Smooth muscle cell (in vitro differentiated cells): Measurements from ENCODE around the gene BMPR1B. TPM values are rescaled to one million over a fixed set of nuclear protein-coding genes. Genes with fewer than 3 reads are reported as not detected.

Source experiments
- DNase-seq: peaks from one replicate; lab custom pipeline; 2025; ENCODE audit not compliant: unreplicated experiment; lab: John Stamatoyannopoulos, UW
- H2AFZ ChIP-seq: fragments of 200-600 bp; sonication (generic); 2 replicates; pipeline ENCODE4 v1.6.0; 2016; ENCODE audit warnings: antibody characterized with exemption, low read depth, mild to moderate bottlenecking
- H3F3A ChIP-seq: fragments of 200-600 bp; sonication (generic); 2 replicates; pipeline ENCODE4 v1.6.0; 2017; ENCODE audit warnings: antibody characterized with exemption, low read depth
- H3K27ac ChIP-seq: fragments of 200-600 bp; sonication (generic); 2 replicates; pipeline ENCODE4 v1.5.1; 2016; ENCODE audit warnings: low read depth, mild to moderate bottlenecking
- H3K27me3 ChIP-seq: fragments of 200-600 bp; sonication (generic); 2 replicates; pipeline ENCODE4 v1.6.1; 2016; ENCODE audit warnings: low read depth, mild to moderate bottlenecking
- H3K36me3 ChIP-seq: fragments of 200-600 bp; sonication (generic); 2 replicates; pipeline ENCODE4 v1.5.1; 2016; ENCODE audit warnings: low read depth
- H3K4me1 ChIP-seq: fragments of 200-600 bp; sonication (generic); 2 replicates; pipeline ENCODE4 v1.5.1; 2016; ENCODE audit warnings: low read depth
- H3K4me2 ChIP-seq: fragments of 200-600 bp; sonication (generic); 2 replicates; pipeline ENCODE4 v1.6.0; 2016; ENCODE audit warnings: mild to moderate bottlenecking
- H3K4me3 ChIP-seq: fragments of 200-600 bp; sonication (generic); 2 replicates; pipeline ENCODE4 v1.5.1; 2016; ENCODE audit warnings: mild to moderate bottlenecking
- H3K79me2 ChIP-seq: fragments of 200-600 bp; sonication (generic); 2 replicates; pipeline ENCODE4 v1.6.0; 2016; ENCODE audit warnings: low read depth, mild to moderate bottlenecking
- H3K9ac ChIP-seq: fragments of 200-600 bp; sonication (generic); 2 replicates; pipeline ENCODE4 v1.6.0; 2016; ENCODE audit warnings: low read depth
- H3K9me3 ChIP-seq: fragments of 200-600 bp; sonication (generic); replicated peaks from 2 replicates; pipeline ENCODE4 v1.5.1; 2016; ENCODE audit warnings: low read depth
- H4K20me1 ChIP-seq: fragments of 200-600 bp; sonication (generic); 2 replicates; pipeline ENCODE4 v1.6.0; 2016; ENCODE audit warnings: low read depth
- WGBS: methylation state at CpG from one replicate; pipeline ENCODE4 v1.1.7; 2016; ENCODE audit warnings: low lambda C conversion rate; 5-methylcytosine and 5-hydroxymethylcytosine counted together
- polyA plus RNA-seq: library from polyadenylated mRNA; unstranded; fragments of >200 nt; fragmentation: Nextera tagmentation; extraction: Ambion mirVana; gene quantifications from 2 replicates; pipeline ENCODE4 v1.2.1, GENCODE V29; 2016
- total RNA-seq: library from RNA; depleted of rRNA; stranded (reverse); fragments of >200 nt; gene quantifications from 2 replicates; pipeline ENCODE4 v1.2.3, GENCODE V29; 2014
- TF ChIP-seq, protein P1 (sequence below): fragments of 200-600 bp; sonication (generic); IDR thresholded peaks from 2 replicates; pipeline ENCODE4 v1.5.1; 2017; ENCODE audit warnings: borderline replicate concordance, mild to moderate bottlenecking, antibody characterized with exemption; ENCODE audit not compliant: insufficient read depth, poor library complexity, severe bottlenecking

The BMPR1B gene
- total and polyA plus RNA-seq, 2 experiments from 2014 or later: 0.03 to 1.2 TPM

DNA sequence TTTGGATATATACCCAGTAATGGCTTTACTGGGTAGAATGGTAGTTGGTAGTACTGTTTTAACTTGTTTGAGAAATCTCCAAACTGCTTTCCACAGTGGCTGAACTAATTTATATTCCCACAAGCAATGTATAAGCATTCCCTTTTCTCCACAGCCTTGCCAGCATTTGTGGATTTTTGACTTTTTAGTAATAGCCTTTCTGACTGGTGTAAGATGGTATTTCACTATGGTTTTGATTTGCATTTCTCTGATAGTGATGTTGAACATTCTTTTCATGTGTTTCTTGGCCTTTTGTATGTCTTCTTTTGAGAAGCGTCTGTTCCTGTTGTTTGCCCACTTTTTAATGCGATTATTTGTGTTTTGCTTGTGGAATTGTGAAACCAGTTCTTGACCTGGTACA is 290.5 kb downstream of the BMPR1B start:
- no peaks in the 10 kb centered on the region for H3K9me3 ChIP-seq
- H3K4me3 ChIP-seq: no peak overlapping the region
- DNase-seq: no peak
- H3K79me2 ChIP-seq: no peaks in the 10 kb centered on the region
- TF ChIP-seq, protein P1, sequence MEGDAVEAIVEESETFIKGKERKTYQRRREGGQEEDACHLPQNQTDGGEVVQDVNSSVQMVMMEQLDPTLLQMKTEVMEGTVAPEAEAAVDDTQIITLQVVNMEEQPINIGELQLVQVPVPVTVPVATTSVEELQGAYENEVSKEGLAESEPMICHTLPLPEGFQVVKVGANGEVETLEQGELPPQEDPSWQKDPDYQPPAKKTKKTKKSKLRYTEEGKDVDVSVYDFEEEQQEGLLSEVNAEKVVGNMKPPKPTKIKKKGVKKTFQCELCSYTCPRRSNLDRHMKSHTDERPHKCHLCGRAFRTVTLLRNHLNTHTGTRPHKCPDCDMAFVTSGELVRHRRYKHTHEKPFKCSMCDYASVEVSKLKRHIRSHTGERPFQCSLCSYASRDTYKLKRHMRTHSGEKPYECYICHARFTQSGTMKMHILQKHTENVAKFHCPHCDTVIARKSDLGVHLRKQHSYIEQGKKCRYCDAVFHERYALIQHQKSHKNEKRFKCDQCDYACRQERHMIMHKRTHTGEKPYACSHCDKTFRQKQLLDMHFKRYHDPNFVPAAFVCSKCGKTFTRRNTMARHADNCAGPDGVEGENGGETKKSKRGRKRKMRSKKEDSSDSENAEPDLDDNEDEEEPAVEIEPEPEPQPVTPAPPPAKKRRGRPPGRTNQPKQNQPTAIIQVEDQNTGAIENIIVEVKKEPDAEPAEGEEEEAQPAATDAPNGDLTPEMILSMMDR: no peak
- no peak overlapping the region for H3K9ac ChIP-seq
- H3K27ac ChIP-seq: no peak overlapping the region
- H3K27me3 ChIP-seq: no peaks in the 10 kb centered on the region
- no peaks in the 10 kb centered on the region for H3F3A ChIP-seq
- no peak overlapping the region for H3K4me2 ChIP-seq
- H4K20me1 ChIP-seq: no peaks in the 10 kb centered on the region
- WGBS: 94% methylated on average over 2 of the region's 2 CpGs
- H3K4me1 ChIP-seq: peaks cover 34% of the 10 kb centered on the region
- peak overlapping the region; percentile 15 for H2AFZ ChIP-seq
- H3K36me3 ChIP-seq: no peaks in the 10 kb centered on the region

DNA sequence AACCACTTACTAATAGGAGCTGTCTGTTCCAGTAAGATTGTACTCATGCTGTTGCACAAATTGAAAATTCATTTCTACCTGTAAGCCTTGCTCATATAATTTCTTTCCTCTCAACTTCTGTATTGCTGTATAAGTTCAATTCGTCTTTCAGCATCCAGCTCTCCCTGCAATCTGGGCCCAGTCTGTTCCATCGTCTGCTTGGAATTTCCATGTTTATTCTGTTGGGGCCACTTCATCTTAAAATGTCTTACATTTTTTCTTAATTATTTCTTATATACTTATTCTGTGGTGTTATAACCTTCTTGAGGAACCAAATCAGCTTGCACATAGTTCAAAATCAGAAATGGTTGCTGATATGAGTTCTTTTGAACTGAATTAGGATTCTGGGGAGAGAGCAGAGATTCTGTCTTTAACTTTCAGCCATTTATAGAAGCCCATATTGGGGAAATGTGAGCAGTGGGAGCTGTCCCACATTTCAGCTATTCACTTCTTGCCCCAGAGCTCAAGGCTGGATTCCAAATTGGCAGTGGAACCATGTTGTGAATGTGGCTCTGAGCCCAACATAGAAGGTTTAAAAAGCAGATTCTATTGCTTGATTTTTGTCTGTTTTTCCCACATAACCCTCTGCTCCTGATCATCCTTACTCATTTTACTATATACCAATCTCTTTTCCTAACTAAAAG is 291.9 kb downstream of the BMPR1B start:
- H3K9me3 ChIP-seq: no peaks in the 10 kb centered on the region
- no peak overlapping the region for H3K4me3 ChIP-seq
- H3K27ac ChIP-seq: no peak overlapping the region
- TF ChIP-seq, protein P1: no peak
- H3K4me1 ChIP-seq: peaks cover 20% of the 10 kb centered on the region
- H3K36me3 ChIP-seq: no peaks in the 10 kb centered on the region
- no peaks in the 10 kb centered on the region for H3K79me2 ChIP-seq
- no peaks in the 10 kb centered on the region for H4K20me1 ChIP-seq
- no peak overlapping the region for H2AFZ ChIP-seq
- no peak for DNase-seq
- H3K9ac ChIP-seq: no peak overlapping the region
- no peaks in the 10 kb centered on the region for H3F3A ChIP-seq
- H3K27me3 ChIP-seq: no peaks in the 10 kb centered on the region
- no peak overlapping the region for H3K4me2 ChIP-seq
- 67% methylated on average over 2 of the region's 2 CpGs for WGBS

DNA sequence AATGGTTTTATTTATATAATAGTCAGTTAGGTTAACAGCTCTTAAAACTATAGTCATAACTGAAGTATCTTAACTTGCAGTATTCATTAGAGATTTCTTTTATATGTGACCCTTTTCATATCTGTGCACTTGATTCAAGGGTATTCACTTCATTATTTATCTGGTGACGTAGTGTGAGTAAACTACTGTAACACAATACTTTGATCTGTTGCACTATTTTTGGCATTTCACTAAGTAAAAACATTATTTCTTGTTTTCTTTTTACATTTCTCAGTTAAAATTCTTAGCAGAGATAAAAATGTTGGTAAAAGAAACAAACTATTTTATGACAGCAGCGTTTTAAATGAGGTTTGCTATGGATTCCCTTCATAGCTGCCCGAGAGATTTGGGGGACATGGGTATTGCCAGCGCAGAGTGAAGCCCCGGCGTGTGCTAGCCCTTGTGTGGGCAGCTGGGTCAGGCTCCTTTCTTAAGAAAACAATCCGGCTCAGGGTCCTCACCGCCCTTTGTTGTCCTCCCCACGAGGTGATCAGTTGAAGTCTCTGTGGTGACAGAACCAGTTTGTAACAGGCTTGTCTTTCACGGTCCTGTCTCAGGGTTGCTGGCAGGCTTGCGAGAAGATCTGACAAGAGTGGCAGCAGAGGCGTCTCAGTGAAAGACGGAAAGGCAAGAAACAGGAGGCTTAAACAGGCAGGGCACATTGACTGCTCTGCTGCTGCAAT is 293.4 kb downstream of the BMPR1B start:
- Histone ChIP-seq H3K27me3 (no peaks in the 10 kb centered on the region), H4K20me1 (no peaks in the 10 kb centered on the region), H3K36me3 (no peaks in the 10 kb centered on the region), H3K27ac (no peak overlapping the region), H3K9me3 (no peaks in the 10 kb centered on the region), H3F3A (no peaks in the 10 kb centered on the region), H3K79me2 (no peaks in the 10 kb centered on the region), H3K4me2 (no peak overlapping the region), H3K9ac (no peak overlapping the region), H2AFZ (no peak overlapping the region), H3K4me3 (no peak overlapping the region), H3K4me1 (peaks cover 9% of the 10 kb centered on the region)
- TF ChIP-seq, protein P1: no peak
- WGBS: 72% methylated on average over 13 of the region's 13 CpGs
- DNase-seq: no peak

DNA sequence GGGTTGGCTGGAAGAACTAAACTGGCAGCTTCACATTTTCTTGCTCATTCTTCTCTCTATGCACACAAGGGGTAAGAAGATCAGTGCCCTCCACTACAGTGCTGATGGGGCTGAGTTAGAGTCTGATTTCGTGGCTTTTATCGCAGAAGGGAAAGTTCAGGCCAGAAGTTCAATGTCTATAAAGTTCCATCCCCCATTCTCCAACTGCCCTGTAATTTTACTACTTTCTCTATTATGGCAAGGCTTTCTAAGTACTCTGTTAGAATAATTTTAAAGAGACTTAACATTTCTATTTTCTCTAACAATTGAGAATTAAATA is 293.9 kb downstream of the BMPR1B start:
- Histone ChIP-seq H3K27me3 (no peaks in the 10 kb centered on the region), H3K27ac (no peak overlapping the region), H3K9ac (no peak overlapping the region), H3K4me2 (no peak overlapping the region), H3K36me3 (no peaks in the 10 kb centered on the region), H3K79me2 (no peaks in the 10 kb centered on the region), H3K9me3 (no peaks in the 10 kb centered on the region), H4K20me1 (no peaks in the 10 kb centered on the region), H3K4me1 (peaks cover 9% of the 10 kb centered on the region), H3K4me3 (no peak overlapping the region), H2AFZ (no peak overlapping the region), H3F3A (no peaks in the 10 kb centered on the region)
- no peak for DNase-seq
- TF ChIP-seq, protein P1: no peak
- WGBS: 85% methylated on average over 2 of the region's 2 CpGs
